GM12878 (cell line): ENCODE data around the gene MAD1L1. TPM values are rescaled to one million over a fixed set of nuclear protein-coding genes. Genes with fewer than 3 reads are reported as not detected.

Source experiments
- ASH2L ChIP-seq: fragments of 300-600, 200-600 bp; sonication (generic); IDR thresholded peaks from 2 replicates; pipeline ENCODE4 v1.6.1; 2017; ENCODE audit warnings: low read depth, mild to moderate bottlenecking, borderline replicate concordance
- CEBPB ChIP-seq, 2 experiments: fragments of 150-350 bp in 1 of 2; IDR thresholded peaks; 2 replicates each; pipeline ENCODE4 v1.6.1; 2012 to 2014; ENCODE audit warnings: low read depth in 2 of 2, low read length in 2 of 2, borderline replicate concordance in 1 of 2, inconsistent platforms in 1 of 2
- CHD1 ChIP-seq: IDR thresholded peaks from 2 replicates; pipeline ENCODE4 v1.6.1; 2012; ENCODE audit warnings: low read depth, low read length, improper control_type of control experiment
- EGR1 ChIP-seq, 2 experiments: IDR thresholded peaks; 1 replicate in 1 of 2; 2 replicates in 1 of 2; pipeline ENCODE4 v1.6.1; 2011 to 2012; ENCODE audit warnings: low read depth in 2 of 2, low read length in 2 of 2, borderline replicate concordance in 1 of 2, mild to moderate bottlenecking in 1 of 2, moderate library complexity in 1 of 2
- LARP7 ChIP-seq: fragments of 450-650 bp; IDR thresholded peaks from 2 replicates; pipeline ENCODE4 v1.6.1; 2017; ENCODE audit warnings: mild to moderate bottlenecking
- NR2F1 ChIP-seq: fragments of 450-650 bp; conservative IDR thresholded peaks from 2 replicates; pipeline ENCODE4 v1.6.1; 2017; ENCODE audit warnings: mild to moderate bottlenecking
- RCOR1 ChIP-seq: conservative IDR thresholded peaks from 2 replicates; pipeline ENCODE4 v1.6.1; 2012; ENCODE audit warnings: low read depth, low read length, improper control_type of control experiment
- SPI1 ChIP-seq: IDR thresholded peaks from 2 replicates; pipeline ENCODE4 v1.6.1; 2011; ENCODE audit warnings: low read depth, mild to moderate bottlenecking, low read length, moderate library complexity, borderline replicate concordance; ENCODE audit not compliant: insufficient read depth
- TCF3 ChIP-seq: IDR thresholded peaks from 2 replicates; pipeline ENCODE4 v1.6.1; 2012; ENCODE audit warnings: low read depth, mild to moderate bottlenecking, low read length, borderline replicate concordance; ENCODE audit not compliant: insufficient read depth
- polyA plus RNA-seq, 11 experiments: library from polyadenylated mRNA; depleted of rRNA in 4 of 11; unstranded in 6 of 11; stranded (reverse) in 5 of 11; fragments of >200 nt; fragmentation: Nextera tagmentation in 4 of 11; fragmentation: Illumina TruSeq in 1 of 11; extraction: Ambion mirVana in 4 of 11; extraction: Trizol in 1 of 11; gene quantifications; 1 replicate in 1 of 11; 2 replicates in 10 of 11; pipeline versions ENCODE4 v1.2.1 to v1.2.3, GENCODE V29; 2011 to 2016; ENCODE audit warnings: inconsistent platforms in 2 of 11, missing spikeins in 2 of 11, low read depth in 1 of 11
- total RNA-seq, 4 experiments: library from RNA; depleted of rRNA in 3 of 4; stranded (reverse); fragments of >200 nt in 3 of 4; fragmentation: Illumina TruSeq in 1 of 4; extraction: Trizol in 1 of 4; gene quantifications; 2 replicates each; pipeline versions ENCODE4 v1.2.1 to v1.2.3, GENCODE V29; 2013 to 2021
- TF ChIP-seq, protein P1 (sequence below): fragments of 450-650 bp; IDR thresholded peaks from 2 replicates; pipeline ENCODE4 v1.6.1; 2017; ENCODE audit warnings: low read depth, mild to moderate bottlenecking, moderate library complexity
- TF ChIP-seq, protein P2 (sequence below): fragments of 450-650 bp; formaldehyde crosslinking; IDR thresholded peaks from 2 replicates; pipeline ENCODE4 v1.5.0; 2022; ENCODE audit warnings: mild to moderate bottlenecking, missing genetic modification characterization

MAD1L1 gene
- total and polyA plus RNA-seq, 10 of the 15 experiments (the other 5 are each of a cell fraction or from before 2014, with no cell fraction given), result 2.2 to 76.8 (median 38.3) TPM

DNA sequence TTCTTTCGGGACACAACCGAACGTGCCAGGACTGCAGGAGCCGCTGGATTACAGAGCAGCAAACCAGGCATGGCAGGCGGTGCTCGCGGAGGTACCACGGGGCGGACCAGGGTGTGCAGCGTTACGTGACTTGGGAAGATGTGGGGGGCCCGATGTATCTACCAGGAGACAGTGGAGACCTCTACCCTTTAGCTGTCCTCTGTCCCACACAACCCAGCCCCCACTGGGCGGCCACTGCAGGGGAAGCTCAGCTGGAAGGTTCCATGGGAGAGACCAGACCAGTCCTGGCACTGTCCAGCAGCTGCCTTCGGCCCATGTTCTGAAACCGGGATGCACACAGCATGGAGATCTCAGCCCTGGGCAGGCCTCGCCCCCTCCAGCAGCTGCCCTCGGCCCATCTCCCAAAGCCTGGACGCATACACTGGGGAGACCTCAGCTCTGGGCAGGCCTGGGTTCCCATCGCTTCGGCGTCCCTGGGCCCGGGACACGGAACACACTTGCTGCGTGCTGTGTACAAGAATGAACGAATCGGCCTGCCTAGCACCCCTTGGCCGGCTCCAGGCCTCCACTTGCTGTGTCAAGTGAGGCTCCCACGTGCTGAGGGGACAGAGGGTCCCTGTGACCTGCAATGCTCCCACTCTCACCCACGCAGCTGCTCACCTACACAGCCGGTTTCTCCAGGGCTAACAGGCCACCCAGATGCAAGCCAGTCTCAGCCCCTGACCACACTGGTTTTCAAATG is 385.3 kb downstream of the MAD1L1 start (continued):
- TF ChIP-seq, protein P1, sequence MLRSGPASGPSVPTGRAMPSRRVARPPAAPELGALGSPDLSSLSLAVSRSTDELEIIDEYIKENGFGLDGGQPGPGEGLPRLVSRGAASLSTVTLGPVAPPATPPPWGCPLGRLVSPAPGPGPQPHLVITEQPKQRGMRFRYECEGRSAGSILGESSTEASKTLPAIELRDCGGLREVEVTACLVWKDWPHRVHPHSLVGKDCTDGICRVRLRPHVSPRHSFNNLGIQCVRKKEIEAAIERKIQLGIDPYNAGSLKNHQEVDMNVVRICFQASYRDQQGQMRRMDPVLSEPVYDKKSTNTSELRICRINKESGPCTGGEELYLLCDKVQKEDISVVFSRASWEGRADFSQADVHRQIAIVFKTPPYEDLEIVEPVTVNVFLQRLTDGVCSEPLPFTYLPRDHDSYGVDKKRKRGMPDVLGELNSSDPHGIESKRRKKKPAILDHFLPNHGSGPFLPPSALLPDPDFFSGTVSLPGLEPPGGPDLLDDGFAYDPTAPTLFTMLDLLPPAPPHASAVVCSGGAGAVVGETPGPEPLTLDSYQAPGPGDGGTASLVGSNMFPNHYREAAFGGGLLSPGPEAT, result no peak
- TF ChIP-seq CEBPB (IDR thresholded peaks at IDR 0.05; ENCODE audit: borderline replicate concordance in 1 of 2, low read depth in 2 of 2, low read length in 2 of 2) (no peak), CHD1 (no peak), EGR1 (IDR thresholded peaks at IDR 0.05; ENCODE audit: borderline replicate concordance in 1 of 2, low read depth in 2 of 2, low read length in 2 of 2) (no peak), TCF3 (no peak), SPI1 (no peak), LARP7 (no peak), NR2F1 (no peak), ASH2L (no peak), RCOR1 (no peak)
- TF ChIP-seq, protein P2, sequence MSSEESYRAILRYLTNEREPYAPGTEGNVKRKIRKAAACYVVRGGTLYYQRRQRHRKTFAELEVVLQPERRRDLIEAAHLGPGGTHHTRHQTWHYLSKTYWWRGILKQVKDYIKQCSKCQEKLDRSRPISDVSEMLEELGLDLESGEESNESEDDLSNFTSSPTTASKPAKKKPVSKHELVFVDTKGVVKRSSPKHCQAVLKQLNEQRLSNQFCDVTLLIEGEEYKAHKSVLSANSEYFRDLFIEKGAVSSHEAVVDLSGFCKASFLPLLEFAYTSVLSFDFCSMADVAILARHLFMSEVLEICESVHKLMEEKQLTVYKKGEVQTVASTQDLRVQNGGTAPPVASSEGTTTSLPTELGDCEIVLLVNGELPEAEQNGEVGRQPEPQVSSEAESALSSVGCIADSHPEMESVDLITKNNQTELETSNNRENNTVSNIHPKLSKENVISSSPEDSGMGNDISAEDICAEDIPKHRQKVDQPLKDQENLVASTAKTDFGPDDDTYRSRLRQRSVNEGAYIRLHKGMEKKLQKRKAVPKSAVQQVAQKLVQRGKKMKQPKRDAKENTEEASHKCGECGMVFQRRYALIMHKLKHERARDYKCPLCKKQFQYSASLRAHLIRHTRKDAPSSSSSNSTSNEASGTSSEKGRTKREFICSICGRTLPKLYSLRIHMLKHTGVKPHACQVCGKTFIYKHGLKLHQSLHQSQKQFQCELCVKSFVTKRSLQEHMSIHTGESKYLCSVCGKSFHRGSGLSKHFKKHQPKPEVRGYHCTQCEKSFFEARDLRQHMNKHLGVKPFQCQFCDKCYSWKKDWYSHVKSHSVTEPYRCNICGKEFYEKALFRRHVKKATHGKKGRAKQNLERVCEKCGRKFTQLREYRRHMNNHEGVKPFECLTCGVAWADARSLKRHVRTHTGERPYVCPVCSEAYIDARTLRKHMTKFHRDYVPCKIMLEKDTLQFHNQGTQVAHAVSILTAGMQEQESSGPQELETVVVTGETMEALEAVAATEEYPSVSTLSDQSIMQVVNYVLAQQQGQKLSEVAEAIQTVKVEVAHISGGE, result no peak
- TF ChIP-seq, all 136 proteins: peak for 0
